Ramos (cell line): ENCODE data around the gene HES4.
"Not testable (repeated sequence)": the region's sequence is repeated elsewhere in the genome, so short reads cannot be mapped to it uniquely, and the experiment has no call there.

Source experiments
- in situ Hi-C: fragments of 300-500 bp; cut with MboI; formaldehyde crosslinking; loops from one replicate; pipeline ENCODE4 v1.14.3; 2022; ENCODE audit warnings: low sequenced_read_pairs; ENCODE audit not compliant: unreplicated experiment

HES4 gene

DNA sequence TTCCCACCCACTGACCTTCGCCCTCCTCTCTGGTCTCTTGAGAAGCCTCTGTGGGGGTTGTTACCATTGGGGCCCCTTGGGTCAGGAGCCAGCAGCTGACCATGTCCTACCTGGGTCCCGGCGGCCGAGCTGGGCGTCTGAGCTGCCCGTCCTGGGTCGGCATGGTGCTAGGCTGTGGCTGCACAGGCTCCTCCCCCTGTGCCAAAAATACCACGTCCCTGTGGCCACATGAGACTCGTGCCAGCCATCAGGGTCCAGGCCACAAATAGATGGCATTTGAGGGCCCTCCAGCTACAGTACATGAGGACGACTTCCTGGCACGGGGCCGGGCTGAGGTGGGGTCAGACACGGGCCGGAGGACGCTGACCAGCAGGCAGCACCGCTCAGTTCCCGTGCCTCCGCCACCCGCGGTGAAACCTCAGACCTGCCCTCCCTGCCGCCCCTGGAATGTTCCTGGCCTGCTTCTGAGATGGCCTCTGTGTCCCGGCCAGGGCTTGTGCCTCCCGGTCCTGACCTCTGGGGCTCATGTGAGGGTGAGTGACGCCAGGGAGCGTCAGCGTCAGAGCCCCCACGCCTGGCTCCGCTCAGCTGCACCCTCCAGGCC, 17.8 kb downstream of the HES4 start, which contains the start of gene PERM1:
Gene PERM1, minus strand, starts transcription at position 139 of the 604 bp plus-strand sequence. CDS start 1,064 bp downstream, outside the sequence.
- in situ Hi-C loops: no loop called here

DNA sequence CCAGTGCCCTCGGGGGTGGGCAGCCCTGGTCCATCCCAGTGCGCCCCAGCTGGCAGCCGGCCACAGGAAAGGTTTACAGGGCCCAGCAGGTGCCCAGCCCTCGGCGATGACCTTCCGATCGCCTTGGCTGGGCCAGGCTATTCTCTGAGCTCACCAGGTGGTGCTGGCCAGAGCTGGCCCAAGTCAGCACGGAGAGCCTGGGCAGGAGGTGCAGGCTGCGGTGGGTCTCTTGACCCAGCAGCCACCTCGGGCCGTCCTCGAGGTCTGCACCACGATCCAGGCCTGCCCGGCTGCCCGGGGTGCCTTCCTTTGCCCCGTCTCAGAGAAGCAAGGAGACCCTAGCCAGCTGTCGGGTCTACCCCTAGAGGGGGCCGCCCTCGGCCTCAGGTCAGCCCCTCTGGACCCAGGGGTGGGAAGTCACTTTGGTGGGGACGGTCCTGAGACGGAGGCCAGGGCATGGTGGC, 18.4 kb downstream of the HES4 start:
- in situ Hi-C loops: no loop called here

DNA sequence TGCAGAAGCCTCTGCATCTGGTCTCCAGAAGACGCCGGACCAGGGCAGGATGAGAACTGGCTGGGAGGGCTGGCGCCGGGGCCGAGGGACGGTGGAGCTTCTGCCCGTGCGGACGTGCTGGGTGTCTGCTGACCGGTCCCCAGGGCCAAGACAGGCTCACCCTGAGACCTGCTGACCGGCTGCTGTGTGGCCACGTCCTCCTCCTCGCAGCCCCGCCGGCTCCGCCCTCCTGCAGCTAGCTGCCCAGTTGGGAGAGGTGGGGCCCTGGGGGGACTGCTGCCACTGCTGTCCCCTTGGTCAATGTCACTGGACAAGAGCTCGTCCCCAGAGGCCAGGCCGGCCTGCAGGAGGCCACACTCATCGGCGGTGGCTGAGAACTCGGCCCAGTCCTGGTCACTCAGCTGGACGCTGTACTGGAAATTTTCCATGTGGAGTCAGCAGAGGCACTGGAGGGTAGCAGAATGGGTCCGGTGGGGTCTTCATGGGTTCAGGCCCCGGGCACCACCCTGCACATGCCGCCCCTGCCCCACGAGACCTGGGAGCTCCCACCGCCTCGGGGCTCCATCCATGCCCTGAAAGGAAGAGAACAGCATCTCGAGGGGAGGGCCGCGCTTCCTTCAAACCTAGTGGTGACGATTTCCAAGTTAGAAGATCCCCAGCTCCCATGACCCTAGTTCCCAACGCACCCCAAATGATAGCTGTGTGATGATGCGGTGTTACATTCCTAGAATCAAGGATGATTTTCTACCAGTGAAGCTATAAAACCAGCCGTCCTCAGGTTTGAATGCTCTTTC, 19.1 kb downstream of the HES4 start:
- in situ Hi-C loops: no loop called here

DNA sequence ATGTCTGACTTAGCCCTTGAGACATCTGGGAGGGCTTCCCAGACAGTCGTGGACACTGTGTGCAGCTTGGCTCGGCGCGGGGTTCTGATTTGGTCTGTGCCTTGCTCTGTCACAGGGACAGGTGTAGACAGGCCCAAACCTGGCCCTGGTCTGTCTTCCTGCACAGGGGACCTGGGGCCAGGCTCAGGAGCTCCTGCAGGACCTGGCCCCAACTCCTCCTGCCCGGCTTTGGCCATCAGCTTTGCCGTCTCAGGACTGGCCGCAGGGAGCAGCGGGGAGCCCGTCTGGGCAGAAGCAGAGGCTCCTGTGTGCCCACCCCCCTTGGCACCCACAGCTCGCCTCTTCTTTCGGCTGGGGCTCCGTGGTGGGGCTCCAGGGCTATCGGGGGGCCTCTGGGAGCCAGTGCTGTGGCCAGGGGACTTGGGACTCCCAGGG, 19.7 kb downstream of the HES4 start:
- in situ Hi-C loops: no loop called here

DNA sequence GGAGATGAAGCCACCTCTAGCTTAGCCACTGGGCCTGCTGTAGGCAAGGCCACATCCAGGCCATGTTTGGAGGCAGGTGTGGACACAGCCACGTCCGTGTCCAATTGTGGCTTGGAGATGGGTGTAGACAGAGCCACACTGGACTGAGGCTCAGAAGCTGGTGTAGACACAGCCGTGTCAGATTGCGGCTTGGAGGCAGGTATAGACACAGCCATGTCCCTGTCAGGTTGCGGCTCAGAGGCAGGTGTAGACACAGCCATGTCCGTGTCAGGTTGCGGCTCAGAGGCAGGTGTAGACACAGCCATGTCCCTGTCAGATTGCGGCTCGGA, 20.2 kb downstream of the HES4 start:
- in situ Hi-C loops: no loop called here

DNA sequence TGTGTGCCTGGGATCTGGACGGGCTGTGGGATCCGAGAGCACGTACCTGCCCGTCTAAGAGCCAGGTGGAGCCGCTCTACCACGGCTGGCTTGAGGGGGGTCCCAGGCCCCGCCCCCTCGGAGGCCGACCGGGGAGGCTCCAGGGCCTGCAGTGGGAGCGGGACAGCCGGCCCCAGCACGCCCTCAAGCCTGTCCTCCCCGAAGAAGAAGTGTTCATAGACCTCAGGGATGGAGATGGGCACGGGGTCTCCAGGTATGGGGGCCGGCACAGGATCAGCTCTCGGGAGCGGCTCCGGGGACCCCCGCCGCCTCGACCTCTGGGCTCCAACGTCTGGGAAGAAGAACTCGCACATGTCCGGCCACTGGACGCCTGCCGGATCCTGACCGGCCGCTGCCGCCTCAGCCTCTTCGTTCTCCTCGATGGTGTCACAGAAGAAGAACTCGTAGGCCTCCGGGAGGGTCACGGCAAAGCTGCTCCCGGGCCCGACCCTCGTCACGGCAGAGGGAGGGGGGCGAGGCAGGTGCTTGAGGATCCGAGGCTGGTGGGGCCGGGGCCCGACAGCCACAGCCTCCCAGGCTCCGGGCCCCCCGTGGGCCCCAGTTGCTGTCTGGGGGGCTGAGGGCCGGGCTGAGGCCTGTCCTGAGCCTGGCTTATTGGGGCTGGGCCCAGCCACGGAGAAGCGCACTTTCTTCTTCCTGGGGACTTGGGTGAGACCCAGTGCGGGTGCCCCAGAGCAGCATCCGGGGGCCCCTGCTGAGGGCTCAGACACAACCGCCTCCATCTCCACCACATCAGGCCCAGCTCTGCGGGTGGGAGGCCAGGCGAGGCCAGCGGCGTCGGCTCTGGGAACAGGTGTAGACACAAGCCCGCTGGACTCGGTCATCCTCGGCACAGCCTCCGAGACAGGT, 20.8 kb downstream of the HES4 start:
- in situ Hi-C loops: no loop called here

DNA sequence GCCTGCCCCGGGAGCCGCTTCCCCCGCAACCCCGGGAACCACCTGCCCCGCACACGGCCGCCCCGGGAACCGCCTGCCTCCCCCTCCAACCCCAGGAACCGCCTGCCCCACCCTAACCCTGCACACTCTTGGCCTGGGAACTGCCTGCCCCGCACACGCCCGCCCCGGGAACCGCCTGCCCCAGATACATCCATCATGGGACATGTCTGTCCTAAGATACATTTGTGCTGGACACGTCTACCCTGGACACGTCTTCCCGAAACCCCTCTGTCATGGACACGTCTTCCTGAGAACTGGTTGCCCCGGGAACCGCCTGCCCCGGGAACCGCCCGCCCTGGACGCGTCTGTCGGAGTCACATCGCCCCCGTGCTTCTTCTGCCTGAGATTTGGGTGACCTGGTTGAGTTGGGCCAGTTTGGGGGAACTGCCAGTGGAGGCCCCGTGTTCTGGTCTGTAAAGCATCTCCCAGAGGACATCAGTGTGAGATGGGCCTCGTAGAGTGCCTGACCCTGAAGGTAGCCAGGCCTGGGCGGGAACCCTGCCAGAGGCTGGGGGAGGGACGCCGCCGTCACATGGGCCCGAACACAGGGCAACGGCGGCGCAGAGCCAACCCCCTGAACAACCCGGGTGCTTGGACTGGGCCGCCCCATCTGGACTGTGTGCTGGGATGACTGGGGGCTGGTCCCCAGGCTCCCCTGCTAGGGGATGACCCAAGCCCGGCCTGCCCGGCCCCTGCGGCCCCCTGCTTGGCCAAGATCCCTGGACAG, 21.6 kb downstream of the HES4 start:
- in situ Hi-C loops: no loop called here

DNA sequence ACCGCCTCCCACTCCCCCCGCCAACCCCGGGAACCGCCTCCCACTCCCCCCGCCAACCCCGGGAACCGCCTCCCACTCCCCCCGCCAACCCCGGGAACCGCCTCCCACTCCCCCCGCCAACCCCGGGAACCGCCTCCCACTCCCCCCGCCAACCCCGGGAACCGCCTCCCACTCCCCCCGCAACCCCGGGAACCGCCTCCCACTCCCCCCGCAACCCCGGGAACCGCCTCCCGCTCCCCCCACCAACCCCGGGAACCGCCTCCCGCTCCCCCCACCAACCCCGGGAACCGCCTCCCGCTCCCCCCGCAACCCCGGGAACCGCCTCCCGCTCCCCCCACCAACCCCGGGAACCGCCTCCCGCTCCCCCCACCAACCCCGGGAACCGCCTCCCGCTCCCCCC, 23.1 kb downstream of the HES4 start:
- in situ Hi-C loops: not testable (repeated sequence)

DNA sequence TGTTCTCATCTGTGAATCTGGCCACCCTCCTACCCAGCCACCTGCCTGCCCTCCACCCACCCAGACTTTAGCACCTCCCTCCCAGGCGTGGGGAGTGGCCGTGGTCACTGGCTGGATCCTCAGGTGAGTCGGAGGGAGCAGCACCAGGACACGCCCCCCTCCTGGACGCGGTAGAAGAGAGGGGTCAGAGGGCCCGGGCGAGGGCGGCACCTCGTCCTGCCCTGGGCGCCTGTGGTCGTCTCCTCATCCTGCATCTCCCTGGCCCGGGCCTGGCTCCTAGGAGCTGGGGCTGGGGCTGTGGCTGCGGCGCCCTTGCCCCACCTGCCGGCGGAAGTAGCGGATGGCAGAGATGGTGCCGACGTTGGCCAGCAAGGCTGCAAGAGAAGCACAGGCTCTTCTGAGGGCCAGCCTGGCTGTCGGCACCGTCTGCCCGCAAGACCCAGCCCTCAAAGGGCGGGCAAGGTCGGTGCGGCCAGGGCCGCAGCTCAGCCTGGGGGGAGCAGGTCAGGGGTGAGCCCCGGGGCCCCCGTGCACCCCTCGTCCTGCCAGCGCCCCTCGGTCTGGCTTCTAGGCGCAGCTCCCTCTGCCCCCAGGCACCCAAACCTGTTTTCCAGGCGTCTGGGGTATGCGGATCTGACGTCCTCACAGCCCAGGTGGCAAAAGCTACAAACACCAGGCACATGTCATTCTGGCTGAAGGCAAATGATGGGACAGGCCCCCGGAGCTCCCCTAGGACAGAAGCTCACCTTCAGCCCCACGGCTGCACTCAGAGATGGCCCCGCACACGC, 23.8 kb downstream of the HES4 start:
- in situ Hi-C loops: no loop called here

DNA sequence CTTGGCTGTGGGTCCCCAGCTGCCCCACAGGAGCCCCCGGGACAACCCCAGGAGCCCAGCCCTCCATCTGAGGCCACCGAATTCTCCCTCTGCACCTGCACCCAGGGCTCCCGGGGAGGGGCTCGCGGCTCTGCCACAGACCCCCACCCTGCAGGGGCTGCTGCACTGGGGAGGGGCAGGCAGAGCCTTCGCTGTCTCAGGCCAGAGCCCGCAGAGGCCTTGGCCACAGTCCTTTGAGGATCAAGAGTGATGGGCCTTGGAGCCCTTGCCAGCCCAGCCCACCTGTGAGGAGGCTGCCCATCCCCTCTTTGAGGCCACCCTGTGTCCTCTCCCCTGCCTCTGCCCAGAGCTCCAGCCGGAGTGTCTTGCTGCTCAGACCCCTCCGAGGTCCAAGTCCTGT, 24.5 kb downstream of the HES4 start:
- in situ Hi-C loops: no loop called here

DNA sequence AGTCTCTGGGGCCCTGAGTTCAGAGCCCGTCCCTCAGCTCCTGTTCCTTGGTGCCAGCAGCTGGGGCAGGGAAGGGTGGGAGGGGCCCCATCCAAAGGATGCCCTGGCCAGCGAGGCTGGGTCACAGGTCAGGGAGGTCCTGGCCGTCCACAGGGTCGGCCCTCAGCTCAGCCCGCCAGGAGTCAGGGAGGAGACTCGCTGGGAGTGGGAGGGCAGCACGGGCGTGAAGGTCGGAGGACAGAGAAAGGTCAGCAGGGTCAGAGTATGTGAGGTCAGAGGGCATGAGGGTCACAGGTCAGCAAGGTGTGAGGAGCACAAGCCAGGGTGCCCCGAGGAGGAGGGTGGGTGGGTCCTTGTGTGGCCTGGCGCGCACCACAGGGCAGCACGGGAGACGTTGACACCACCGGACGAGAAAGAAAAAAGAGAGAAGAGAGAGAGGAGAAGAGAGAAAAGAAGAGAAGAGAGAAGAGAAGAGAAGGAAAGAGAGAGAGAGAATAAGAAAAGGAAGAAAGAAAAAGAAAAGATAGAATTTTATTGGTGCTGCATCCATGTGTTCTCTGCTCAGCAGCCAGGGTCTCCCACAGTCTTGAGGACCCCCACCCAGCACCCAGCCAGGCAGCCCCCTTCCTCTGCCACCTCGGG, 25.1 kb downstream of the HES4 start:
- in situ Hi-C loops: no loop called here

DNA sequence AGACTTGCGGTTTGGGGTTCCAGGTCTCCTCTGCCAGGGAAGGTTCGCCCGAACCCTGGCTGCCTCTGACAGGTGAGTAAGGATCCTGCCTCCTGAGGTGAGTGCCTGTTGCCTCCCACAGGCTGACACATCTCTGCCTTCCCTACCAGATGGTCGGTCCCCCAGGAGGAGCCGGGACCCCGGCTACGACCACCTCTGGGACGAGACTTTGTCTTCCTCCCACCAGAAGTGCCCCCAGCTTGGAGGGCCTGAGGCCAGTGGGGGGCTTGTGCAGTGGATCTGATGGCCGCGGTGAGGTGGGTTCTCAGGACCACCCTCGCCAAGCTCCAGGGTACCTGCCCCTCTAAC, 25.6 kb downstream of the HES4 start:
- in situ Hi-C loops: no loop called here

DNA sequence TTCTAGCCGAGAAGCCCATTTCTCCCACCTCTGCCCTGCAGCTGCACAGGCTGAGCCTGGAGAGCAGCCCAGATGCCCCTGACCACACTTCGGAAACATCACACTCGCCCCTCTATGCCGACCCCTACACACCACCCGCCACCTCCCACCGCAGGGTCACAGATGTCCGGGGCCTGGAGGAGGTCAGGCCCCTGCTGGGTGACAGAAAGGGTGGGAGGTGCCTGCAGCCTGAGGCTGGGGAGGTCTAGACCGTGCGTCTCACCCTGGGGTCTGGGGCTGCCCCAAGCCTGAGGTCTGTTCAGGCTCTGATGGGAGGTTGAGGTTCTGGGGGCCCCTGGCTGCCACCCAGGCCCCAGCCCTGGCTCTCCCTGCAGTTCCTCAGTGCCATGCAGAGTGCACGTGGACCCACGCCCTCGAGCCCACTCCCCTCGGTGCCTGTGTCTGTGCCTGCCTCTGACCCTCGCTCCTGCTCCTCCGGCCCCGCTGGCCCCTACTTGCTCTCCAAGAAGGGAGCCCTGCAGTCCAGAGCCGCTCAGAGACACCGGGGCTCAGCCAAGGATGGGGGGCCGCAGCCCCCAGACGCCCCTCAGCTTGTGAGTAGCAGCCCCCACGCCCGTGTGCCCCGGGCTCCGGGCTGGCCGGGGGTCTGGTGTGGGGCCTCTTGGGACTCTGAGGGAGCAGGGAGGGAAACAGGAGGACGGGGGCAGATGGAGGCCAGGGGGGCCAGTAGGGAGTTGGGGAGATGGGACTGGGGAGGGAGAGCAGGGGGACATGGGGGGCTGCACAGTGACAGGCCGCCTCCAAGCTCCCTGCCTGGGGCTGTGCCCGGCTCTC, 26.2 kb downstream of the HES4 start:
- in situ Hi-C loops: no loop called here

DNA sequence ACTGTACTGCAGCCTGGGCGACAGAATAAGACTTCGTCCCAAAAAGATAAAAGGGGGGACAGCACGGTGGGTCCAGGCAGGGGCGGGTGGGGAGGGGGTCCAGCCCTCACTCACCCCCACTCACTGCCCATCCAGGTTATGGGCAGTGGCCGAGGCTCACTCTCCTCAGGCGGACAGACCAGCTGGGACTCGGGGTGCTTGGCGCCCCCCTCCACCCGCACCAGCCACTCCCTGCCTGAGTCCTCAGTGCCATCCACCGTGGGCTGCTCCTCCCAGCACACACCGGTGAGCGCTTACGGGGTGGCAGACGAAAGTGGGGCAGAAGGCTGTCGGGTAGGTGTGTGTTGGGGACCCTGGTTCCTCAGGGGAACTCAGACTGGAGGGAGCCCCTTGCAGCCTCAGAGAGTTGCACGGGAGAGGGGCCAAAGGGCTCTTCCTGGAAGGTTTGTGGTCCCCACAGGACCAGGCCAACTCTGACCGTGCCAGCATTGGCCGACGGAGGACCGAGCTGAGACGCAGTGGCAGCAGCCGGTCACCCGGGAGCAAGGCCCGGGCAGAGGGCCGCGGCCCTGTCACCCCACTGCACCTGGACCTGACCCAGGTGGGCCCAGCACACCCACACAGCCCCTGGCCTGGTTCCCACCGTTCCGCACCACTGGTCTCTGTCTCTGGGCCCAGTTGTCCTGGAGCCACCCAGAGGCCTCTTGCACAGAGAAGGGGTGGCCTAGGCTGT, 27.0 kb downstream of the HES4 start:
- in situ Hi-C loops: no loop called here

DNA sequence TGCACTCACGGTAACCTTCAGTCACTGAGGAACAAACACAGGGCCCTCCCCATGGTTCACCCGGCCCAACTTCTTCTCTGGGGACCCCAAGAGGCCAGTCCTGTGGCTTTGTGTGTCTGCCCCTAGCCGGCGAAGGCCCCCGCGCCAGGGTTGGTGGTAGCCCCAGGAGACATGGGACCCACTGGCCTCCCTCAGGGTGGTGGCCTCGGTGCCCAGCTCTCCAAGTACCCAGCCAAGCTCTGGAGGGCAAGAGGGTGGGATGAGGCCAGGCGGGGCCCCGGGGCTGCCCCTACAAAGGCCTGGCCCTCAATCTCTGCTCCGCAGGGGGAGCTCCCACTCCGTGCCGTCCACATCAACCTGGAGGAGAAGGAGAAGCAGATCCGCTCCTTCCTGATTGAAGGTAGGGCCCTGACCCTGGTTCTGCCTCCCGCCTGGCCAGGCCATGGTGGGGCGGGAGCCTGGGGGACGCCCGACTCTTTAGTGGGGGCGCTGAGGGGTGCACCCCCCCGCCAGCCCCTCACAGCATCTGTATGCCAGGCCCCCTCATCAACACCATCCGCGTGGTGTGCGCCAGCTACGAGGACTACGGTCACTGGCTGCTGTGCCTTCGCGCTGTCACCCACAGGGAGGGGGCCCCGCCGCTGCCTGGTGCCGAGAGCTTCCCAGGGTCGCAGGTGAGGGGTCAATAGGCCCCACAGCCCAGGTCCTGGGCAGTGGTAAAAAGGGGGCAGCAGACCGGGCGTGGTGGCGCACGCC, 28.0 kb downstream of the HES4 start:
- in situ Hi-C loops: no loop called here

DNA sequence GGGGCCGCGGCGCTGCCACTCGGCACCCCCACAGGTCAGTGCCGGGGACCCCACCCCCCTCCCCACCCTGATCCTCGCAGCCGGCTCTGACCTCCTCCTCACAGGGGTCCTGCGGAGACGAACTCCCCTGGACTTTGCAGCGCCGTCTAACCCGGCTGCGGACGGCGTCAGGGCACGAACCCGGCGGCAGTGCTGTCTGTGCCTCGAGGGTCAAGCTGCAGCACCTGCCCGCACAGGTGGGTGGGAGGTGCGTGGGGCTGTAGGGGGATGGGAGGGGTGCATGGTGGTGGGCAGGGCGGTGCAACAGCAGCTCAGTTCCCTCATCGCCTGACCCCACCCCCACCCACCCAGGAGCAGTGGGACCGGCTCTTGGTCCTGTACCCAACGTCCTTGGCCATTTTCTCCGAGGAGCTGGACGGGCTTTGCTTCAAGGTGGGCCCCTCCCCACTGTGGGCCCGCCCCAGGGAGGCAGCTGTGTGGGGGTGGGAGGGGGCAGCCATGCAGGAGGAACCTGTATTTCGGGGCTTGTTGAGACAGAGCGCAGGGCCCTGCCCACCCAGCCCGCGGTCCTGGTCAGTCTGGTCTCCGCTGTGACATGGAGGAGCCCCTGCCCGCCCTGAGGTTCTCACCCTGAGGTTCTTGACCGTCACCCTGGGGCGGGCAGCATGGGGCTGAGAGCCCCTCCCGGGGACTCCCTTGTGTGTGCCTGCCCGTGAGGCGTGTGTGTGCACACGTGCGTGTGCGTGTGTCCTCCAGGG, 28.7 kb downstream of the HES4 start:
- in situ Hi-C loops: no loop called here
